ENCODE results near the gene TMEM14C.
"Not testable (repeated sequence)": the region's sequence is repeated elsewhere in the genome, so short reads cannot be mapped to it uniquely, and the experiment has no call there.

TMEM14C gene

DNA sequence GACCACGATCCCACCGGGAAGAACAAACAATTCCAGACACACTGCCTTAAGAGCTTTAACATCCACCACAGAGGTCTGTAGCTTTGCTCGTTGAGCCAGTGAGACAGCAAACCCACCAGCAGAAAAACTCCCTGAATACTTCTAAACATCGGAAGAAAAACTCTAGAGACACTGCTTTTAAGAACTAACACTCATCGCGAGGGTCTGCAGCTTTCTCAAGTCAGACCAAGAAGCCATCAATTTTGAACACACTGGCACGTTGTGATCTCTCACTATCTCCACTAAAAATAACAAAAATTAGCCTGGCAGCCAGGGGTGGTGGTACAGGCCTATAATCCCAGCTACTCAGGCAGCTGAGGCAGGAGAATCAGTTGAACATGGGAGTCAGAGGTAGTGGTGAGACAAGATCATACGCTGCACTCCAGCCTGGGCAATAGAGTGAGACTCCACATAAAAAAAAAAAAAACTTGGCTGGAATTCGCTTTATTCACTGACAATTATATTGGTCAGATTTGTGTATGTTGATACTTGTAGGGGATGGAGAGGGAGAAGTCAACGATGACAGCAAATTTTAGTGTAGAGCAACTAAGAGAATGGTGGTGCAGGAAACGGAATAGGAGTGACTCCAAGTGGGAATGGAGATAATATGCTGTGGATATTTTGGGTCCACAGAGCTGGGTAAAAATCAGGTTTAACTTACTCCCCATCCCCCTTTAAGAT is 860 bp upstream of the TMEM14C start:
- no peak for DNase-seq

GRCh38 chr6:10722570-10722819 is 375 bp upstream of the TMEM14C start:
- DNase-seq, result no peak

DNA sequence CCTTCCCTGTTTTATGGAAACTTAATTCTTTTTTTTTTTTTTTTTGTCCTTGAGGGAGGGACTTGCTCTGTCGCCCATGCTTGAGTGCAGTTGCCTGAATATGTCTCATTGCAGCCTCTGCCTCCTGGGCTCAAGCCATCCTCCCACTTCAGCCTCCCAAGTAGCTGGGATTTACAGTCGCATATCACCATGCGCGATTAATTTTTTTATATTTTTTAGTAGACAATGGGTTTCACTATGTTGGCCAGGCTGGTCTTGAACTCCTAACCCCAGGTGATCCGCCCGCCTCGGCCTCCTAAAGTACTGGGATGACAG is 654 bp downstream of the TMEM14C start:
- DNase-seq, result no peak

- DNase-seq, result no peak
Observed at GRCh38 chr6:10725044-10725443, 2.2 kb downstream of the TMEM14C start.

DNA sequence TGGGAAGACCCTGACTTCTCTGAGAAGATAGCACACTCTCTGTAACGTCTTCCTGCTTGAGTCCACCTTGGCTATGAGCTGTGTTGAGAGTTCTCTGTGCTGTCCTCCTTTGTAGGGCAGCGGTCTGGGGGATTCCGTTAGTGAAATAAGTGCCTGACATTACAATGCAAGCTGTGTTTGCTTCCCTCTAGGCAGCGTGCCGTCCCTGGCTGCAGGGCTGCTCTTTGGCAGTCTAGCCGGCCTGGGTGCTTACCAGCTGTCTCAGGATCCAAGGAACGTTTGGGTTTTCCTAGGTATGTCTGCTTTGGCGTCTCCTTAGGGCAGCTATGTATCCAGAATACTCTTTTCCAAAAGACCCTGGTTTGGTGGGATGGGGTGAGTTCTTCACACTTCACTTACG is 2.8 kb downstream of the TMEM14C start:
- no peak for DNase-seq

- no peak for DNase-seq
Observed at GRCh38 chr6:10730254-10730653, 7.4 kb downstream of the TMEM14C start.

DNA sequence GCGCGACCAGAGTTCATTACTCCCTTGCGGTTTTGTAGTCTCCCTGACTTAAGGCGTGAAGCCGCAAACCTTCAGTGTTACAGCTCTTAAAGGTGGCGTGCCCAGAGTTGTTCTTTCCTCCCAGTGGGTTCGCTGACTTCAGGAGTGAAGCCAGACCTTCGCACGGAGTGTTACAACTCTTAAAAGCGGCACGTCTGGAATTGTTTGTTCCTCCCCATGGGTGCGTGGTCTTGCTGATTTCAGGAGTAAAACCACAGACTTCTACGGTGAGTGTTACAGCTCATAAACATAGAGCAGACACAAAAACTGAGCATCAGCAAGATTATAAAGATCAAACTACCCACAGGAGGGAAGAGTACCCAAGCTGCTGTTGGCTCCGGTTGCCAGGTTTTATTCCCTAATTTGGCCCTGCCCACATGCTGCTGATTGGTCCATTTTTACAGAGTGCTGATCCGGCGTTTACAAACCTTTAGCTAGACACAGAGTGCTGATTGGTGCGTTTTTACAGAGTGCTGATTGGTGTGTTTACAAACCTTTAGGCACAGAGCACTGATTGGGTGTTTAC is 10.4 kb downstream of the TMEM14C start:
- no peak for DNase-seq

- no peak for DNase-seq
Observed at GRCh38 chr6:10733863-10734262, 11.0 kb downstream of the TMEM14C start.

DNA sequence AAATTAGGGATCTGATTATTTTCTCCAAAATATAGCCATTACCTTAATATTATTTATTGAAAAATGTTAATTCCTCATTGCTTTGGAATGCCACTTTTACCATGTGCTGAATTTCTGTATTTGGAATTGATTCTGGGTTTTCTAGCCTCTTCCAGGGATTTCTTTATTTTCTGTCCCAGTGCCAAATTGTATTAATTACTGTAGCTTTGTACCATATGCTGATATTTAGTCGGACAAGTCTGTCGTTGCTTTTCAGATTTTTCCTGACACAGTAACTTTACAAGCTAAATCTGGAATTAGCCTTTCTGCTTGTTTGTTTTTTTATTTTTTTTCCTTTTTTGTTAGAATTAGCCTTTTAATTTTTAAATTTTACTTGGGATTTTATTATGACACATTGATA is 13.9 kb downstream of the TMEM14C start:
- no peak for DNase-seq

DNA sequence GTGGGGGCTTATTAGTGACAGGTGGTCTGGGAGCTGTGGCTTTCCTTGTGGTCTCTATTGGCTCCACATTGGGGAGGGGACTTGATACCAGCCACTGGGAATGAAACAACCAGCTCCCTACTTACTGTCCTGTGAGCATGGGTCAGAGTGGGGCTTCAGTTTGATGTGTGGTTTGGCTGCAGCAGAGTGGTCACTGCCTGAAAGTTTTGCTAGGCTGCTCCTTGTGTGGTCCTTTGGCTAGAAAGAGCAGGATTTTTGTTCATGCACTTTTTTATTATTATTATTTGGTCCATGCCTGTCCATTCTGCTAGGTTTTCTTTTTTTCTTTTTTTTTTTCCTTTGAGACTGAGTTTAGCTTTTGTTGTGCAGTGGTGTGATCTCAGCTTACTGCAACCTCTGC is 17.2 kb downstream of the TMEM14C start:
- DNase-seq, result no peak

DNA sequence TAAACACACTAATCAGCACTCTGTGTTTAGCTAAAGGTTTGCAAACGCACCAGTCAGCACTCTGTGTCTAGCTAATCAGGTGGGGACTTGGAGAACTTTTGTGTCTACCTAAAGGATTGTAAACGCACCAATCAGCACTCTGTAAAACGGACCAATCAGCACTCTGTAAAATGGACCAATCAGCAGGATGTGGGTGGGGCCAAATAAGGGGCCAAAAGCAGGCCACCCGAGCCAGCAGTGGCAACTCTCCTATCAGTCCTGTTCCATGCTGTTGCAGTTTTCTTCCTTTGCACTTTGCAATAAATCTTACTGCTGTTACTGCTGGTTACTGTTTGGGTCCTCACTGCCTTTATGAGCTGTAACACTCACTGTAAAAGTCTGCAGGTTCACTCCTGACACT is 18.8 kb downstream of the TMEM14C start:
- DNase-seq, result not testable (repeated sequence)

GRCh38 chr6:10742251-10742650 is 19.4 kb downstream of the TMEM14C start:
- no peak for DNase-seq

- no peak for DNase-seq
Observed at GRCh38 chr6:10743515-10743914, 20.6 kb downstream of the TMEM14C start.

- no peak for DNase-seq
Observed at GRCh38 chr6:10745116-10745515, 22.2 kb downstream of the TMEM14C start.

GRCh38 chr6:10746915-10747250 is 24.0 kb downstream of the TMEM14C start:
- DNase-seq, result no peak

- DNase-seq, result peak; percentile 99
Observed at GRCh38 chr6:10747251-10747972, 24.5 kb downstream of the TMEM14C start, which contains the start of gene TMEM14B. Gene TMEM14B, plus strand, starts transcription at chr6:10747805. Its CDS starts 1,441 bp downstream, at chr6:10749246.

GRCh38 chr6:10749734-10750133 is 26.9 kb downstream of the TMEM14C start:
- DNase-seq, result no peak

DNA sequence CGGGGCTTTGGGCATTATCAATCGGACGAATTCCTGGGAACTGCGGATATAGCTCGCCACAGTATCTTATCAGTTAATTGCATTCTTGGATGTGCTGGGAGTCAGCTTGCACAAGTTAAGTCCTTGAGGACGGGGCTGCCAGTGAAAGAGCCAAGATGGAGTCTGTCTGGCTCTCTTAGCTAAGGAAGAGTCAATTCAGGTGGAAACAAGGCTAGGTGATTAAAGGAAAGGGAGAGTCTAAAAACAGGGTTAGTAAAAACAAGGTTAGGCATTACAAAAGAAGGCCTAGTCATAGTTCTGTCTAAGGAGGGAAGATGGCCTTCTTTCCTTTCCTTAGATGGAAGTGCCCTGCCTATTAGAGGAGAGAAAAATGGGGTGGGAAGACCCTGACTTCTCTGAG is 27.7 kb downstream of the TMEM14C start:
- DNase-seq, result not testable (repeated sequence)

DNA sequence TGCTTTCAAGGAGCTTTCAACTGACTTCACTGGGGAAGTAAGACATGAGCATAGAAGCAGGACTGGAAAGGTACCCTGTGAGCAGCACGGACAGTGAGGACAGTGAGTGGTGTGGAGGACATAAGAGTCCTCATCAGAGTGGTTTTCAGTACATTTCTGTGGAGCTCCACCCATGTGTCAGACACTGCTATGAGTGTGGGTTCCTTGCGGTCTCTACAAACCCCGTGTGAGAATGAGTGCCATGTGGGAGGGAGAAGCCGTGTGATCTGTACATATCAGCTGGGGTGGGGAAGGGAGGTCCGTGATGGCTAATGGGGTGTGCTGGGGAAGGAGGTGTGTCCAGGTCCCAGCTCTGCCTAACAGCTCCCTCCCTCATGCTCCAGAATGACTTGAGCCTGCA is 28.9 kb downstream of the TMEM14C start:
- not testable (repeated sequence) for DNase-seq

GRCh38 chr6:10756085-10756484 is 33.2 kb downstream of the TMEM14C start:
- no peak for DNase-seq

DNA sequence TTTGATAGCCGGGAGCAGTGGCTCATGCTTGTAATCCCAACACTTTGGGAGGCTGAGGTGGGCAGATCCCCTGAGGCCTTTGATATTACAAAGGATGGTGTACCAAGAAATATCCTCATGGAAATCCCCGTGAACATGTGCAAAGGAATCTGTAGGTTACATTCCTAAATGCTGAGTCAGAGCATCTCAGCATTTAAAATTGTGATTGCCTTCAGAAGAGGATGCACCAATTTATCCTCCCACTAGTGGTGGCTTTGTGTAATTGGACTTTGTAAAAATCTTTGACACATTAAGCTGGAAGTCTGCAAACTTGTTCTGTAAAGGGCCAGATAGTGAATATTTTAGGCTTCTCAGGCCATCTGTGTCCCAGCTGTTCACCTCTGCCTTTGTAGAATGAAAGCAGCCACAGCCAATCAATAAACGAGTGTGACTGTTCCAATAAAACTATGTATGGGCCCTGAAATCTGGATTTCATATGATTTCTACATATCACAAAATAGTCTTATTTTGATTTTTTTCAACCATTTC is 36.5 kb downstream of the TMEM14C start:
- DNase-seq, result no peak

DNA sequence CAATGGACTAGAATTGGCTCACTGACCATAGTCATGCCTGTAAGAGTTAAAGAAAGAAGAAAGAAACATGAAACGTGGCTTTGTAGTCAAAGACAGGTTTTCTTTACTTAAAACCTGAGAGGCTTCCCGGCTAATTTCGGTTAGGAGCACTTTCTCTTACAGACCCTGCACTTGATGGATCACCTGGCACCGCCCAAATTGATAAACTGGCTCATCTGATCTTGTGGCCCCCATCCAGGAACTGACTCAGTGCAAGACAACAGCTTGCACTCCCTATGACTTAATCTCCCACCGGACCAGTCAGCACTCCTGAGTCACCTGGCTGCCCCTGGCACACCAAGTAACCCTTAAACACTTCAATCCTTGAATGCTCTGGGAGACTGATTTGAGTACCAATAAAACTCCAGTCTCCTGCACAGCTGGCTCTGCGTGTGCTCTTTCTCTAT is 37.0 kb downstream of the TMEM14C start:
- no peak for DNase-seq

DNA sequence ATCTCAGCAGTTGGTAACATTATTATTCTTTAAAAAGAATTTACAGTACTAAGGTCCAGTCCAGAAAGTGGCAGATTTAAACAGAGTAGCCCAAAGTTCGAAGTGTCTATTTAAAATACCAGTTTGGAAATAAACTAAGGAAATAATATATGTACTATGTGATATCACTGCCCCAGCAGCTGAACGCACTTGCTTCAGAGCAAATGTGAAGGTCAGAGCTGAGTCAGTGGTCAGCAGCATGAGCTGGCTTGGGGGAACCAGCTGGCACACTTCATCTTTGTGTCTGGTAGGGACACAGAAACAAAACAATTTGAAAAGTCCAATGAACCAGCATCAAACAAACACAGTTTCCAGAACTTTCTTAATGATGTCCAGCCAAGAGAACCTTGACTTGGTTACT is 40.1 kb downstream of the TMEM14C start:
- no peak for DNase-seq

- no peak for DNase-seq
Observed at GRCh38 chr6:10769419-10769818, 46.5 kb downstream of the TMEM14C start.

Data from right forelimb (tissue), 1 donor.